Ramos (cell line): ENCODE measurements around the gene CAPSL.
"Not testable (repeated sequence)": the region's sequence is repeated elsewhere in the genome, so short reads cannot be mapped to it uniquely, and the experiment has no call there.

ENCODE experiments used
- in situ Hi-C: fragments of 300-500 bp; cut with MboI; formaldehyde crosslinking; loops from one replicate; pipeline ENCODE4 v1.14.3; 2022; ENCODE audit warnings: low sequenced_read_pairs; ENCODE audit not compliant: unreplicated experiment

Gene CAPSL

GRCh38 chr5:35938568-35939227 is at the start of gene CAPSL:
CAPSL (minus strand) TSS chr5:35938622; CDS start chr5:35921120, 17,502 bp downstream.
- in situ Hi-C loops = loop anchor here (25.0 kb wide), 1 partner anchor 1451 kb away; no protein-coding TSS in a partner anchor

GRCh38 chr5:35987776-35988175 is 49.4 kb upstream of the CAPSL start:
- in situ Hi-C loops = no loop called here

GRCh38 chr5:35979715-35980114 is 41.3 kb upstream of the CAPSL start:
- in situ Hi-C loops = no loop called here

- in situ Hi-C loops = not testable (repeated sequence)
Observed at GRCh38 chr5:35976859-35977258, 38.4 kb upstream of the CAPSL start.

GRCh38 chr5:35974570-35974969 is 36.1 kb upstream of the CAPSL start:
- in situ Hi-C loops = no loop called here

GRCh38 chr5:35971878-35972210 is 33.4 kb upstream of the CAPSL start:
- in situ Hi-C loops = no loop called here

GRCh38 chr5:35971186-35971877 is 32.9 kb upstream of the CAPSL start:
- in situ Hi-C loops = no loop called here

- in situ Hi-C loops = no loop called here
Observed at GRCh38 chr5:35963381-35963843, 25.0 kb upstream of the CAPSL start.

- in situ Hi-C loops = no loop called here
Observed at GRCh38 chr5:35960328-35960727, 21.9 kb upstream of the CAPSL start.

GRCh38 chr5:35956429-35956828 is 18.0 kb upstream of the CAPSL start:
- in situ Hi-C loops = no loop called here

GRCh38 chr5:35954175-35954574 is 15.8 kb upstream of the CAPSL start:
- in situ Hi-C loops = no loop called here

GRCh38 chr5:35947085-35947484 is 8.7 kb upstream of the CAPSL start:
- in situ Hi-C loops = loop anchor here (10.0 to 25.0 kb wide), 2 partner anchors 852 to 1460 kb away; no protein-coding TSS in a partner anchor

GRCh38 chr5:35939639-35940038 is 1.2 kb upstream of the CAPSL start:
- in situ Hi-C loops = loop anchor here (10.0 to 25.0 kb wide), 2 partner anchors 845 to 1452 kb away; no protein-coding TSS in a partner anchor

GRCh38 chr5:35926389-35927051 is 11.9 kb downstream of the CAPSL start:
- in situ Hi-C loops = loop anchor here (25.0 kb wide), 1 partner anchor 1439 kb away; no protein-coding TSS in a partner anchor

- in situ Hi-C loops = loop anchor here (5.0 to 25.0 kb wide), 3 partner anchors 148 to 1438 kb away; no protein-coding TSS in a partner anchor
Observed at GRCh38 chr5:35924950-35925722, 13.3 kb downstream of the CAPSL start.

- in situ Hi-C loops = loop anchor here (5.0 kb wide), 2 partner anchors 147 to 272 kb away; no protein-coding TSS in a partner anchor
Observed at GRCh38 chr5:35924122-35924949, 14.1 kb downstream of the CAPSL start.

GRCh38 chr5:35922468-35922867 is 16.0 kb downstream of the CAPSL start:
- in situ Hi-C loops = loop anchor here (5.0 kb wide), 2 partner anchors 145 to 270 kb away; no protein-coding TSS in a partner anchor

- in situ Hi-C loops = loop anchor here (5.0 kb wide), 2 partner anchors 145 to 270 kb away; no protein-coding TSS in a partner anchor
Observed at GRCh38 chr5:35921930-35922329, 16.5 kb downstream of the CAPSL start.

GRCh38 chr5:35920890-35921289 is 17.5 kb downstream of the CAPSL start:
- in situ Hi-C loops = loop anchor here (5.0 kb wide), 2 partner anchors 144 to 269 kb away; no protein-coding TSS in a partner anchor
